Esophagus muscularis mucosa (tissue), 4 donors: ENCODE results near the gene MSANTD2. TPM values are rescaled to one million over a fixed set of nuclear protein-coding genes. Genes with fewer than 3 reads are reported as not detected.

Source experiments
- DNase-seq: peaks from one replicate; pipeline ENCODE4 v3.0.0-alpha.2; 2017; ENCODE audit errors: extremely low spot score
- H3K27ac ChIP-seq, 4 donors: fragments of 200-600 bp; sonication (generic); replicated peaks in 1 of 4; 1 replicate in 3 of 4; 2 replicates in 1 of 4; pipeline ENCODE4 v1.5.1; 2016 to 2019; ENCODE audit warnings: mild to moderate bottlenecking in 1 of 4
- H3K27me3 ChIP-seq, 4 donors: fragments of 200-600 bp; sonication (generic); one replicate each; pipeline versions ENCODE4 v1.5.1 to v1.6.0; 2016 to 2019
- H3K36me3 ChIP-seq, 4 donors: fragments of 200-600 bp; sonication (generic); one replicate each; pipeline ENCODE4 v1.5.1; 2016 to 2019
- H3K4me1 ChIP-seq, 4 donors: fragments of 200-600 bp; sonication (generic); one replicate each; pipeline ENCODE4 v1.5.1; 2016 to 2019
- H3K4me3 ChIP-seq, 4 donors: fragments of 200-600 bp; sonication (generic); 1 replicate in 2 of 4; 2 replicates in 2 of 4; pipeline ENCODE4 v1.5.1; 2016 to 2019; ENCODE audit warnings: mild to moderate bottlenecking in 4 of 4, moderate library complexity in 1 of 4
- H3K9me3 ChIP-seq, 4 donors: fragments of 200-600 bp; sonication (generic); 1 replicate in 3 of 4; 2 replicates in 1 of 4; pipeline ENCODE4 v1.5.1; 2016 to 2019
- EP300 ChIP-seq: sonication (generic); formaldehyde crosslinking; IDR thresholded peaks from one replicate; pipeline ENCODE4 v1.6.1; 2017; ENCODE audit warnings: antibody characterized with exemption
- POLR2A ChIP-seq: fragments of 450-650 bp; IDR thresholded peaks from one replicate; pipeline ENCODE4 v1.6.1; 2017; ENCODE audit warnings: antibody characterized with exemption, moderate library complexity, mild to moderate bottlenecking, low read depth
- POLR2AphosphoS5 ChIP-seq, 2 donors: sonication (generic); formaldehyde crosslinking; IDR thresholded peaks; one replicate each; pipeline ENCODE4 v1.6.1; 2017; ENCODE audit warnings: antibody characterized with exemption in 2 of 2
- WGBS: methylation state at CpG from one replicate; pipeline ENCODE4 v1.1.5; 2018; 5-methylcytosine and 5-hydroxymethylcytosine counted together
- intact Hi-C: fragments of 100-400 bp; cut with DNase I; formaldehyde crosslinking; loops from one replicate; pipeline ENCODE4 v1.15.1; 2023
- total RNA-seq, 4 donors: library from RNA; depleted of rRNA; stranded (reverse); fragments of >200 nt; gene quantifications; one replicate each; pipeline versions ENCODE4 v1.1.0 to v1.2.1, GENCODE V29; 2016
- TF ChIP-seq, protein P1 (sequence below), 3 experiments: fragments of 200-600 bp in 2 of 3; fragments of 450-650 bp in 1 of 3; sonication (generic) in 2 of 3; IDR thresholded peaks; one replicate each; pipeline ENCODE4 v1.5.1; 2017 to 2019; ENCODE audit warnings: antibody characterized with exemption in 3 of 3, mild to moderate bottlenecking in 2 of 3, moderate library complexity in 1 of 3

The MSANTD2 gene
- total RNA-seq, 4 donors from 2014 or later = 9.6 to 14.0 (median 12.1) TPM

GRCh38 chr11:124812876-124813275 lies 12.7 kb upstream of the MSANTD2 start:
- Histone ChIP-seq H3K27ac (no peak overlapping the region), H3K4me3 (no peak overlapping the region), H3K36me3 (peaks cover 0 to 1% (median 0%) of the 10 kb centered on the region in 4 donors), H3K4me1 (no peaks in the 10 kb centered on the region), H3K9me3 (no peaks in the 10 kb centered on the region), H3K27me3 (peaks cover 0 to 24% (median 0%) of the 10 kb centered on the region in 4 donors)
- DNase-seq = no peak
- no peak for TF ChIP-seq POLR2A
- no peak for TF ChIP-seq POLR2AphosphoS5 (IDR thresholded peaks at IDR 0.05)
- TF ChIP-seq, protein P1, sequence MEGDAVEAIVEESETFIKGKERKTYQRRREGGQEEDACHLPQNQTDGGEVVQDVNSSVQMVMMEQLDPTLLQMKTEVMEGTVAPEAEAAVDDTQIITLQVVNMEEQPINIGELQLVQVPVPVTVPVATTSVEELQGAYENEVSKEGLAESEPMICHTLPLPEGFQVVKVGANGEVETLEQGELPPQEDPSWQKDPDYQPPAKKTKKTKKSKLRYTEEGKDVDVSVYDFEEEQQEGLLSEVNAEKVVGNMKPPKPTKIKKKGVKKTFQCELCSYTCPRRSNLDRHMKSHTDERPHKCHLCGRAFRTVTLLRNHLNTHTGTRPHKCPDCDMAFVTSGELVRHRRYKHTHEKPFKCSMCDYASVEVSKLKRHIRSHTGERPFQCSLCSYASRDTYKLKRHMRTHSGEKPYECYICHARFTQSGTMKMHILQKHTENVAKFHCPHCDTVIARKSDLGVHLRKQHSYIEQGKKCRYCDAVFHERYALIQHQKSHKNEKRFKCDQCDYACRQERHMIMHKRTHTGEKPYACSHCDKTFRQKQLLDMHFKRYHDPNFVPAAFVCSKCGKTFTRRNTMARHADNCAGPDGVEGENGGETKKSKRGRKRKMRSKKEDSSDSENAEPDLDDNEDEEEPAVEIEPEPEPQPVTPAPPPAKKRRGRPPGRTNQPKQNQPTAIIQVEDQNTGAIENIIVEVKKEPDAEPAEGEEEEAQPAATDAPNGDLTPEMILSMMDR (IDR thresholded peaks at IDR 0.05) = no peak
- TF ChIP-seq EP300 = no peak
- intact Hi-C loops = no loop called here
- 81% methylated on average over 1 of the region's 1 CpG for WGBS

GRCh38 chr11:124811399-124812125 lies 11.4 kb upstream of the MSANTD2 start:
- Histone ChIP-seq H3K36me3 (peaks cover 0 to 15% (median 2%) of the 10 kb centered on the region in 4 donors), H3K4me1 (no peaks in the 10 kb centered on the region), H3K27me3 (peaks cover 0 to 12% (median 0%) of the 10 kb centered on the region in 4 donors), H3K9me3 (no peaks in the 10 kb centered on the region), H3K4me3 (no peak overlapping the region), H3K27ac (no peak overlapping the region)
- intact Hi-C loops = no loop called here
- WGBS = 81% methylated on average over 10 of the region's 10 CpGs
- DNase-seq = peak; percentile 12
- TF ChIP-seq POLR2AphosphoS5 (IDR thresholded peaks at IDR 0.05) = no peak
- TF ChIP-seq EP300 = no peak
- TF ChIP-seq, protein P1 (IDR thresholded peaks at IDR 0.05) = no peak
- no peak for TF ChIP-seq POLR2A

GRCh38 chr11:124807660-124808270 lies 7.6 kb upstream of the MSANTD2 start:
- no peaks in the 10 kb centered on the region for H3K9me3 ChIP-seq
- H3K27me3 ChIP-seq = no peaks in the 10 kb centered on the region
- peak; percentile 60 for DNase-seq
- H3K4me3 ChIP-seq = no peak overlapping the region
- H3K36me3 ChIP-seq = peaks cover 0 to 28% (median 9%) of the 10 kb centered on the region in 4 donors
- intact Hi-C loops = no loop called here
- H3K27ac ChIP-seq = no peak overlapping the region
- no peaks in the 10 kb centered on the region for H3K4me1 ChIP-seq
- 85% methylated on average over 6 of the region's 6 CpGs for WGBS
- TF ChIP-seq POLR2AphosphoS5 (IDR thresholded peaks at IDR 0.05) (no peak), EP300 (no peak), POLR2A (no peak)
- TF ChIP-seq, protein P1 (IDR thresholded peaks at IDR 0.05) = no peak

DNA sequence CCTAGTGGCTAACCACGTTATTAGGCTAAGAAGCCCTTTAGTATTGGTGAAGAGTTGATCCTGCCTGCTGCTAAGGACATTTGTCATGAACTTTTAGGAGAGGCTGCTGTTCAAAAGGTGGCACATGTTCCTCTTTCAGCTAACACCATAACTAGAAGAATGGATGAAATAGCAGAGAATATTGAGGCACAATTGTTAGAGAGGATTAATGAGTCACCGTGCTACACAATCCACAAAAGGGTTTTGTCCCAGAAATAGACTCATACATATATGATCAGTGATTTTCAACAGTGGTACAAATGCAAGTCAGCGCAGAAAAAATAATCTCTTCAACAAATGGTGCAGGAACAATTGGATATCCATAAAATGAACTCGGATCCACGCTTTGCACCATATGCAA lies 7.0 kb upstream of the MSANTD2 start:
- Histone ChIP-seq H3K27me3 (no peaks in the 10 kb centered on the region), H3K4me1 (no peaks in the 10 kb centered on the region), H3K4me3 (no peak overlapping the region), H3K9me3 (no peaks in the 10 kb centered on the region), H3K27ac (no peak overlapping the region), H3K36me3 (peaks cover 0 to 28% (median 9%) of the 10 kb centered on the region in 4 donors)
- intact Hi-C loops = no loop called here
- DNase-seq = no peak
- TF ChIP-seq POLR2AphosphoS5 (IDR thresholded peaks at IDR 0.05) (no peak), EP300 (no peak), POLR2A (no peak)
- TF ChIP-seq, protein P1 (IDR thresholded peaks at IDR 0.05) = no peak
- WGBS = 95% methylated on average over 5 of the region's 5 CpGs
